Colonic mucosa (tissue), 4 donors: ENCODE data around the gene AP4M1. TPM values are rescaled to one million over a fixed set of nuclear protein-coding genes. Genes with fewer than 3 reads are reported as not detected.
A peak's percentile ranks its signal among the peaks of the same experiment; 100 is the strongest.

Source experiments
- DNase-seq: peaks from one replicate; pipeline ENCODE4 v3.0.0-alpha.2; 2020
- H3K27ac ChIP-seq: fragments of 200-600 bp; one replicate; pipeline ENCODE4 v1.8.0; 2021
- H3K27me3 ChIP-seq: fragments of 200-600 bp; one replicate; pipeline ENCODE4 v1.8.0; 2021
- H3K36me3 ChIP-seq: fragments of 200-600 bp; one replicate; pipeline ENCODE4 v1.8.0; 2021
- H3K4me1 ChIP-seq: fragments of 200-600 bp; one replicate; pipeline ENCODE4 v1.8.0; 2021; ENCODE audit warnings: mild to moderate bottlenecking
- H3K4me3 ChIP-seq: fragments of 200-600 bp; one replicate; pipeline ENCODE4 v1.8.0; 2021
- H3K9ac ChIP-seq, 2 donors: one replicate each; pipeline ENCODE4 v1.7.0; 2013; ENCODE audit warnings: control low read depth in 2 of 2, low read depth in 2 of 2, low read length in 2 of 2
- H3K9me3 ChIP-seq: fragments of 200-600 bp; one replicate; pipeline ENCODE4 v1.8.0; 2021
- CTCF ChIP-seq: fragments of 200-600 bp; IDR thresholded peaks from one replicate; pipeline ENCODE4 v1.8.0; 2022; ENCODE audit warnings: antibody characterized with exemption, mild to moderate bottlenecking
- intact Hi-C: fragments of 100-400 bp; cut with DNase I; formaldehyde crosslinking; loops from one replicate; pipeline ENCODE4 v1.14.1; 2022
- total RNA-seq, 2 donors: library from RNA; stranded (reverse); fragmentation: NEBNext Ultra II Directional in 1 of 2; extraction: Animal tissue kit (Norgen Biotek cat#: 25700) in 1 of 2; gene quantifications; one replicate each; pipeline ENCODE4 v1.2.1, GENCODE V29; 2021
- donor health status: healthy.
- donor health status: DM: no; HTN: no; CAD: no.
- donor health status: DM: no; HTN: no; CAD: no.

The AP4M1 gene
- total RNA-seq, 2 donors from 2014 or later: 17.8 to 23.6 TPM

- intact Hi-C loops: no loop called here
- no peak for DNase-seq
- Histone ChIP-seq H3K36me3 (no peaks in the 10 kb centered on the region), H3K9me3 (no peaks in the 10 kb centered on the region), H3K27me3 (no peaks in the 10 kb centered on the region), H3K9ac (no peak overlapping the region), H3K27ac (peak overlapping the region; percentile 5), H3K4me1 (peaks cover 3% of the 10 kb centered on the region), H3K4me3 (no peak overlapping the region)
- no peak for TF ChIP-seq CTCF
These were observed 14.2 kb upstream of the AP4M1 start for GRCh38 chr7:100087055-100087750.

DNA sequence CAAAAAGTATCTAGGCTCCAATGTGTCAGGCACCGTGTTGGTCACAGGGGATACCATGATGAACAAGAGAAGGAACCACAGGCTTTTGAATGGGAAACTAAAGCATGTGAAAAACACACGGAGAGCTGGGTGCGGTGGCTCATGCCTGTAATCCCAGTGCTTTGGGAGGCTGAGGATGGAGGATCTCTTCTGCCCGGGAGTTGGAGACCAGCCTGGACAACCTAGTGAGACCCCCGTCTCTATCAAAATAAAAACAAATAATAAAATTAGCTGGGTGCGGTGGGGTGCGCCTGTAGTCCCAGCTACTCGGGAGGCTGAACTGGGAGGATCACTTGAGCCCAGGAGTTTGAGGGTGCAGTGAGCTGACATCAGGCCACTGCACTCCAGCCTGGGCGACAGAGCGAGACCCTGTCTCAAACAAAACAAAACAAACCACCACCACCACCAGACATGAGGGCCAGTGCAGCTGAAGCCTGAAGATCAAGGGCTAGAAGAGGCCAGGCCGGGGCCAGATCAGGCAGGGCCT lies 13.3 kb upstream of the AP4M1 start:
- Histone ChIP-seq H3K9me3 (no peaks in the 10 kb centered on the region), H3K36me3 (peaks cover 6% of the 10 kb centered on the region), H3K4me1 (peaks cover 3% of the 10 kb centered on the region), H3K4me3 (peak overlapping the region; percentile 66), H3K27ac (peak overlapping the region; percentile 75), H3K27me3 (no peaks in the 10 kb centered on the region), H3K9ac (peak overlapping the region; percentile 93 to 97)
- TF ChIP-seq CTCF: no peak
- intact Hi-C loops: no loop called here
- no peak for DNase-seq

DNA sequence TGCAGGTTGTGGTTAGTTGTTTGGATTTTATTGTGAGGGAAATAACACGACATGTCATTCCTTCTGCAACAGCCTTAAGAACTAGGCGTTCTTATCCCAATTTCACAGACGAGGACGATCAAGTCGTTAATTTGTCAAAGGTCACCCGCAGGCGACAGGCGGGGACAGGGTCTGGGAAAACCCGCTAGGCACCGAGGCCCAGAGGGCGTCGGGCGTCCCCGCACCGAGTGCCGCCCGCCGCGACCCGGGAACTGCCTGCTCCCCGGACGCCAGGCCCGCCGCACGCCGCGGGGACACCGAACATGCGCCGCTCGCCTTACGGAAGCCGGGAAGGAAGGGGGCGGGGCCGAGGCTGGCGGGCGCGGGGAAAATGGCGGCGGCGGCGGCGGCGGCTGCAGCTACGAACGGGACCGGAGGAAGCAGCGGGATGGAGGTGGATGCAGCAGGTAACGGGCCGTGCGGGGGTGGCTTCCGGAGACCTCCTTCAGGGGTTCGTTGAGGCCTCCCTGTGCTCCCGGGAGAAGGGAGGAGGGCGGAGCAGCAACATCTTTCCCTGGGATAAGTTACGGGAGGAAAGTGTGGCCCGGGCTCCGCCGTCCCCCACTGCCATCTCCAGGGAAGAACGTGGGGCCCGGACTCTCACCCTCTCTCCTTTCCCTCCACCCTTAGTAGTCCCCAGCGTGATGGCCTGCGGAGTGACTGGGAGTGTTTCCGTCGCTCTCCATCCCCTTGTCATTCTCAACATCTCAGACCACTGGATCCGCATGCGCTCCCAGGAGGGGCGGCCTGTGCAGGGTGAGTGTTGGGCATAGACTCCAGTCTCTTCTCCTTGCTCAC lies 12.6 kb upstream of the AP4M1 start, which contains the start of gene COPS6:
TSS of gene COPS6 (plus strand) at position 349 of the 837 bp plus-strand sequence. CDS start at position 371, 22 bp downstream.
- peak within 1 kb of the TSS; percentile 93 to 97 for H3K9ac ChIP-seq
- no peaks in the 10 kb centered on the region for H3K9me3 ChIP-seq
- DNase-seq: peak; percentile 90
- no peaks in the 10 kb centered on the region for H3K27me3 ChIP-seq
- H3K4me3 ChIP-seq: peak within 1 kb of the TSS; percentile 66
- intact Hi-C loops: no loop called here
- no peak for TF ChIP-seq CTCF
- peak within 1 kb of the TSS; percentile 75 for H3K27ac ChIP-seq
- peaks cover 3% of the 10 kb centered on the region for H3K4me1 ChIP-seq
- H3K36me3 ChIP-seq: peaks cover 8% of the 10 kb centered on the region

GRCh38 chr7:100089458-100090196 lies 11.8 kb upstream of the AP4M1 start:
- DNase-seq: no peak
- TF ChIP-seq CTCF: no peak
- Histone ChIP-seq H3K36me3 (peaks cover 15% of the 10 kb centered on the region), H3K9ac (peak overlapping the region; percentile 93 to 97), H3K9me3 (no peaks in the 10 kb centered on the region), H3K4me3 (peak overlapping the region; percentile 66), H3K4me1 (peaks cover 3% of the 10 kb centered on the region), H3K27me3 (no peaks in the 10 kb centered on the region), H3K27ac (peak overlapping the region; percentile 75)
- intact Hi-C loops: no loop called here
